SK-N-SH (cell line): ENCODE measurements around the gene GPSM3. TPM values are rescaled to one million over a fixed set of nuclear protein-coding genes. Genes with fewer than 3 reads are reported as not detected.
A peak's percentile ranks its signal among the peaks of the same experiment; 100 is the strongest.

ENCODE experiments used
- CTCF ChIA-PET: fragments of 300-600, 350-600 bp; formaldehyde crosslinking; extraction: SDS; loops from one replicate; lab custom pipeline; 2021; lab: Yijun Ruan, JAX
- POLR2A ChIA-PET: fragments of 350-600 bp; sonication (Branson Sonifier 250); formaldehyde crosslinking; extraction: SDS; loops from one replicate; lab custom pipeline; 2020; ENCODE audit warnings: antibody characterized with exemption, inconsistent platforms; lab: Yijun Ruan, JAX
- DNase-seq: peaks from one replicate; pipeline ENCODE4 v3.0.0; 2012
- H2AFZ ChIP-seq: fragments of 200-600 bp; sonication (generic); 2 replicates; pipeline ENCODE4 v1.8.1; 2016; ENCODE audit warnings: antibody characterized with exemption, mild to moderate bottlenecking, low read depth
- H3F3A ChIP-seq: fragments of 200-600 bp; sonication (generic); replicated peaks from 2 replicates; pipeline ENCODE3; 2016; ENCODE audit warnings: antibody characterized with exemption, mild to moderate bottlenecking; ENCODE audit not compliant: insufficient read depth
- H3K27ac ChIP-seq, 2 experiments: fragments of 200-500 bp in 1 of 2; fragments of 200-600 bp in 1 of 2; sonication (Bioruptor generic) in 1 of 2; sonication (generic), shearing (Covaris generic) in 1 of 2; 2 replicates each; pipeline versions ENCODE4 v1.5.1 to v1.6.1; 2014 to 2016; ENCODE audit warnings: low read depth in 2 of 2, inconsistent platforms in 1 of 2, low read length in 1 of 2, mild to moderate bottlenecking in 1 of 2, mixed read lengths in 1 of 2
- H3K27me3 ChIP-seq: fragments of 200-600 bp; sonication (generic), shearing (Covaris generic); 2 replicates; pipeline ENCODE4 v1.6.1; 2016; ENCODE audit warnings: mixed run types; ENCODE audit not compliant: insufficient read depth
- H3K36me3 ChIP-seq, 2 experiments: fragments of 200-500 bp in 1 of 2; fragments of 200-600 bp in 1 of 2; sonication (Bioruptor generic) in 1 of 2; sonication (generic) in 1 of 2; replicated peaks in 1 of 2; 2 replicates each; pipeline versions ENCODE3 to v1.5.1; 2014 to 2016; ENCODE audit warnings: low read length in 1 of 2, mild to moderate bottlenecking in 1 of 2; ENCODE audit not compliant: insufficient read depth in 2 of 2, control insufficient read depth in 1 of 2
- H3K4me1 ChIP-seq, 2 experiments: fragments of 200-500 bp in 1 of 2; fragments of 200-600 bp in 1 of 2; sonication (Bioruptor generic) in 1 of 2; sonication (generic), shearing (Covaris generic) in 1 of 2; 2 replicates each; pipeline versions ENCODE4 v1.5.1 to v1.6.1; 2014 to 2016; ENCODE audit warnings: low read depth in 1 of 2, low read length in 1 of 2, mixed run types in 1 of 2; ENCODE audit not compliant: insufficient read depth in 2 of 2, control insufficient read depth in 1 of 2
- H3K4me2 ChIP-seq: fragments of 200-600 bp; sonication (generic), shearing (Covaris generic); 2 replicates; pipeline ENCODE4 v1.6.1; 2017; ENCODE audit warnings: mixed run types
- H3K4me3 ChIP-seq, 2 experiments: fragments of 200-500 bp in 1 of 2; fragments of 200-600 bp in 1 of 2; sonication (Bioruptor generic) in 1 of 2; sonication (generic), shearing (Covaris generic) in 1 of 2; 2 replicates each; pipeline versions ENCODE4 v1.5.1 to v1.8.1; 2014 to 2016; ENCODE audit warnings: low read depth in 2 of 2, inconsistent platforms in 1 of 2, low read length in 1 of 2, mild to moderate bottlenecking in 1 of 2, mixed read lengths in 1 of 2, moderate library complexity in 1 of 2
- H3K79me2 ChIP-seq: fragments of 200-600 bp; sonication (generic); 2 replicates; pipeline ENCODE4 v1.8.1; 2017; ENCODE audit warnings: mild to moderate bottlenecking; ENCODE audit not compliant: insufficient read depth
- H3K9ac ChIP-seq: fragments of 200-600 bp; sonication (generic); 2 replicates; pipeline ENCODE4 v1.6.1; 2017; ENCODE audit warnings: mixed run types
- H3K9me2 ChIP-seq: fragments of 200-600 bp; sonication (generic); 2 replicates; pipeline ENCODE4 v1.6.1; 2017; ENCODE audit warnings: mixed run types
- H3K9me3 ChIP-seq: fragments of 200-600 bp; sonication (generic); 2 replicates; pipeline ENCODE4 v1.6.1; 2017; ENCODE audit warnings: mixed run types, mild to moderate bottlenecking, moderate library complexity
- H4K20me1 ChIP-seq: fragments of 200-600 bp; sonication (generic); 2 replicates; pipeline ENCODE4 v1.6.1; 2017; ENCODE audit warnings: mild to moderate bottlenecking, mixed run types; ENCODE audit not compliant: insufficient read depth
- CHD2 ChIP-seq: fragments of 150-350 bp; IDR thresholded peaks from 2 replicates; pipeline ENCODE4 v1.6.1; 2018; ENCODE audit warnings: low read length; ENCODE audit not compliant: partially characterized antibody
- ELF1 ChIP-seq: IDR thresholded peaks from 2 replicates; pipeline ENCODE4 v1.4.0; 2012
- EP300 ChIP-seq, 2 experiments: IDR thresholded peaks; 2 replicates each; pipeline versions ENCODE4 v1.4.0 to v1.6.1; 2012; ENCODE audit warnings: borderline replicate concordance in 1 of 2, low read depth in 1 of 2, low read length in 1 of 2
- GABPA ChIP-seq: IDR thresholded peaks from 2 replicates; pipeline ENCODE4 v1.4.0; 2012; ENCODE audit warnings: low read depth, mild to moderate bottlenecking
- IRF3 ChIP-seq: fragments of 150-350 bp; IDR thresholded peaks from 2 replicates; pipeline ENCODE4 v1.6.1; 2016; ENCODE audit warnings: mild to moderate bottlenecking, low read depth, low read length
- MAX ChIP-seq: IDR thresholded peaks from 2 replicates; pipeline ENCODE4 v1.4.0; 2012; ENCODE audit warnings: low read depth
- MXI1 ChIP-seq: IDR thresholded peaks from 2 replicates; pipeline ENCODE4 v1.6.1; 2012; ENCODE audit warnings: mild to moderate bottlenecking, low read depth, low read length, improper control_type of control experiment
- NRF1 ChIP-seq: IDR thresholded peaks from 2 replicates; pipeline ENCODE4 v1.6.1; 2012; ENCODE audit warnings: low read depth, mild to moderate bottlenecking, low read length
- PBX3 ChIP-seq: IDR thresholded peaks from 2 replicates; pipeline ENCODE4; 2012
- RCOR1 ChIP-seq: fragments of 150-350 bp; IDR thresholded peaks from 2 replicates; pipeline ENCODE4 v1.6.1; 2017; ENCODE audit warnings: antibody characterized with exemption, low read length
- RFX5 ChIP-seq: IDR thresholded peaks from 2 replicates; pipeline ENCODE4 v1.6.1; 2012; ENCODE audit warnings: mild to moderate bottlenecking, improper control_type of control experiment, low read length
- SIN3A ChIP-seq: IDR thresholded peaks from 2 replicates; pipeline ENCODE4 v1.6.1; 2012; ENCODE audit warnings: low read depth, mild to moderate bottlenecking, low read length, moderate library complexity, borderline replicate concordance
- TEAD4 ChIP-seq: IDR thresholded peaks from 2 replicates; pipeline ENCODE4 v1.4.0; 2012; ENCODE audit warnings: mild to moderate bottlenecking, borderline replicate concordance; ENCODE audit not compliant: insufficient read depth
- YY1 ChIP-seq: IDR thresholded peaks from 2 replicates; pipeline ENCODE4 v1.4.0; 2012; ENCODE audit warnings: low read depth, mild to moderate bottlenecking
- WGBS: methylation state at CpG from one replicate; pipeline ENCODE4 v1.1.6; 2017; ENCODE audit warnings: low lambda C conversion rate; 5-methylcytosine and 5-hydroxymethylcytosine counted together
- polyA plus RNA-seq, 3 experiments: library from polyadenylated mRNA; depleted of rRNA; stranded (reverse); fragments of >200 nt; gene quantifications; 2 replicates each; pipeline ENCODE4 v1.2.3, GENCODE V29; 2012

Gene GPSM3
- polyA plus RNA-seq, 1 of the 3 experiments (the other 2 are of a cell fraction) = 1.5 TPM

- Histone ChIP-seq H3K4me3 (peak within 1 kb of the TSS; percentile 84 to 99), H3K79me2 (peaks cover 40% of the 10 kb centered on the region), H2AFZ (peak within 1 kb of the TSS; percentile 88), H3K27me3 (no peaks in the 10 kb centered on the region), H3K9me2 (no peaks in the 10 kb centered on the region), H3K9me3 (no peaks in the 10 kb centered on the region), H3K4me1 (peaks cover 12 to 37% of the 10 kb centered on the region in 2 experiments; a peak in 3 of 4 replicates), H3K36me3 (peaks cover 9 to 19% of the 10 kb centered on the region in 2 experiments), H4K20me1 (no peaks in the 10 kb centered on the region), H3K27ac (peak within 1 kb of the TSS; percentile 98 to 99), H3K9ac (peak within 1 kb of the TSS; percentile 84), H3F3A (peaks cover 13% of the 10 kb centered on the region), H3K4me2 (peak within 1 kb of the TSS; percentile 100)
- ChIA-PET CTCF (no interaction called here), POLR2A (interaction anchor here (1.3 to 4.1 kb wide), 6 partner anchors 12 to 794 kb away, joined by 5 to 22 read pairs (median 6); partner anchors contain the start of genes ATF6B, FKBPL, PBX2 and PRRT1)
- under 1% methylated on average over 32 of the region's 33 CpGs for WGBS
- TF ChIP-seq ELF1 = peak; percentile 43
- TF ChIP-seq CHD2 = peak; percentile 91
- TF ChIP-seq TEAD4 = no peak
- TF ChIP-seq IRF3 = peak; percentile 91
- TF ChIP-seq SIN3A = no peak; the same call in 1 of the 2 replicates
- peak; percentile 33 for TF ChIP-seq GABPA
- peak; percentile 40 for TF ChIP-seq MXI1
- no peak for TF ChIP-seq RCOR1
- peak; percentile 83; the same call in 1 of the 2 replicates for TF ChIP-seq RFX5
- TF ChIP-seq MAX = no peak; the same call in 1 of the 2 replicates
- peak; percentile 99 for TF ChIP-seq PBX3
- TF ChIP-seq YY1 = peak; percentile 52; the same call in 1 of the 2 replicates
- TF ChIP-seq EP300 (IDR thresholded peaks at IDR 0.05; ENCODE audit: borderline replicate concordance in 1 of 2, low read depth in 1 of 2, low read length in 1 of 2) = peak in 1 of 2 experiments; percentile 27; a peak in 1 of 4 replicates
- TF ChIP-seq NRF1 = peak; percentile 83
- DNase-seq = peak; percentile 92
Measured at GRCh38 chr6:32177788-32178546, 14.5 kb downstream of the GPSM3 start, which contains the start of gene RNF5. TSS of gene RNF5 (plus strand) at chr6:32178405. CDS start at chr6:32178512, 107 bp downstream.
